Measurements from ENCODE around the gene PRX.
"Not testable (repeated sequence)": the region's sequence is repeated elsewhere in the genome, so short reads cannot be mapped to it uniquely, and the experiment has no call there.

The PRX gene

DNA sequence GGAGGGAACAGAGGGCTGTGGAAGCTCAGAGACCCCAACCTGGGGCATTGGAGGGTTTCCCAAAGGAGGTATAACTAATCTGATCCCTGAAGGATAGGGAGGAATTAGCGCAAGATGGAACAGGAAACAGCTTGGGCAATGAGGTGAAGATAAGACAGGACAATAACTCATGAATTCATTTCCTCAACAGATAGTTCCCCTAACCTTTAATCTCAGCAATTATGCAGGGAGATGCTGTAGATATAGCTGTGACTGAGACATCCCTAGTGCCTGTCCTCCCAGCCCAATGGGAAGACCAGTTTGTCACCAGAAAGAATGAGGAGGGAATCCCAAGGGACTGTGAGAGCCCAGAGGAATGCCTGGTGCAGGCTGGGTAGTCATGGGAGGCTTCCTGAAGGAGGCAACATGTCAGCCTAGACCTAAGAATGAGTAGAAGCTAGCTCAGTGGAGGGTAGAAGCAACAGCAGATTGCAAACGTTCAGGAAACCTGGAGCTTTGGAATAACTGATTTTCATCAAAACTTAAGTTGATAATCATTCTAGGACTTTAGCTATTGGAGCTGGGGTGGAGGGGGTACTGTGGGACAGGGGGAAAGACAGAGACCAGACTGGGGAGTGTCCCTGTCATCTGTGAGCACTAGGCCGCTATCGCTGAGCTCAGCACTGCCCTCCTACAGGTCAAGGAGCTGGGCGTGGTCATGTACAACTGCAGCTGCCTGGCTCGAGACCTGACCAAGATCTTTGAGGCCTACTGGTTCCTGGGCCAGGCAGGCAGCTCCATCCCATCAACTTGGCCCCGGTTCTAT is 42.0 kb downstream of the PRX start:
- Histone ChIP-seq H3K4me3 (ENCODE audit: low read depth, low read length, poor library complexity, severe bottlenecking) (no peak overlapping the region), H3K27ac (ENCODE audit: low read depth, low read length, poor library complexity, severe bottlenecking) (no peak overlapping the region), H3F3A (ENCODE audit: insufficient read depth, low read length) (no peaks in the 10 kb centered on the region), H3K79me2 (ENCODE audit: insufficient read depth, low read length) (no peaks in the 10 kb centered on the region), H4K20me1 (ENCODE audit: insufficient read depth, low read length) (no peaks in the 10 kb centered on the region), H3K9ac (ENCODE audit: low read length) (no peak overlapping the region), H3K4me1 (ENCODE audit: insufficient read depth, low read length, severe bottlenecking) (no peaks in the 10 kb centered on the region), H2AFZ (ENCODE audit: low read length) (no peak overlapping the region), H3K36me3 (ENCODE audit: insufficient read depth, low read length) (no peaks in the 10 kb centered on the region; the same call in 1 of the 2 replicates), H3K4me2 (ENCODE audit: low read length) (no peak overlapping the region), H3K9me2 (ENCODE audit: low read depth, low read length) (no peaks in the 10 kb centered on the region), H3K9me3 (ENCODE audit: low read length) (no peaks in the 10 kb centered on the region), H3K27me3 (ENCODE audit: insufficient read depth, low read length) (no peaks in the 10 kb centered on the region)
- TF ChIP-seq CTCF (IDR thresholded peaks at IDR 0.05; ENCODE audit: low read length) (no peak), EZH2 (IDR thresholded peaks at IDR 0.05; ENCODE audit: borderline replicate concordance, low read length) (no peak)

GRCh38 chr19:40370253-40370652 is 42.9 kb downstream of the PRX start:
- H2AFZ ChIP-seq (ENCODE audit: low read length); H3K79me2 ChIP-seq (ENCODE audit: insufficient read depth, low read length); H4K20me1 ChIP-seq (ENCODE audit: insufficient read depth, low read length); H3K27ac ChIP-seq (ENCODE audit: low read depth, low read length, poor library complexity, severe bottlenecking); H3K4me1 ChIP-seq (ENCODE audit: insufficient read depth, low read length, severe bottlenecking); H3K4me2 ChIP-seq (ENCODE audit: low read length); H3K9me3 ChIP-seq (ENCODE audit: low read length); H3K27me3 ChIP-seq (ENCODE audit: insufficient read depth, low read length); H3F3A ChIP-seq (ENCODE audit: insufficient read depth, low read length); H3K9me2 ChIP-seq (ENCODE audit: low read depth, low read length); H3K36me3 ChIP-seq (ENCODE audit: insufficient read depth, low read length); H3K9ac ChIP-seq (ENCODE audit: low read length); H3K4me3 ChIP-seq (ENCODE audit: low read depth, low read length, poor library complexity, severe bottlenecking): not testable (repeated sequence)

- H3K4me2 ChIP-seq (ENCODE audit: low read length) = no peak overlapping the region
- no peaks in the 10 kb centered on the region for H3K9me3 ChIP-seq (ENCODE audit: low read length)
- H2AFZ ChIP-seq (ENCODE audit: low read length) = no peak overlapping the region
- no peaks in the 10 kb centered on the region for H3K9me2 ChIP-seq (ENCODE audit: low read depth, low read length)
- peaks cover 6% of the 10 kb centered on the region for H3K4me1 ChIP-seq (ENCODE audit: insufficient read depth, low read length, severe bottlenecking)
- H3K9ac ChIP-seq (ENCODE audit: low read length) = no peak overlapping the region
- no peak overlapping the region for H3K27ac ChIP-seq (ENCODE audit: low read depth, low read length, poor library complexity, severe bottlenecking)
- no peaks in the 10 kb centered on the region for H3K27me3 ChIP-seq (ENCODE audit: insufficient read depth, low read length)
- H3K36me3 ChIP-seq (ENCODE audit: insufficient read depth, low read length) = no peaks in the 10 kb centered on the region; the same call in 1 of the 2 replicates
- H4K20me1 ChIP-seq (ENCODE audit: insufficient read depth, low read length) = no peaks in the 10 kb centered on the region
- TF ChIP-seq EZH2 (IDR thresholded peaks at IDR 0.05; ENCODE audit: borderline replicate concordance, low read length) = no peak
- TF ChIP-seq CTCF (IDR thresholded peaks at IDR 0.05; ENCODE audit: low read length) = no peak
- H3K4me3 ChIP-seq (ENCODE audit: low read depth, low read length, poor library complexity, severe bottlenecking) = no peak overlapping the region
- no peaks in the 10 kb centered on the region for H3F3A ChIP-seq (ENCODE audit: insufficient read depth, low read length)
- H3K79me2 ChIP-seq (ENCODE audit: insufficient read depth, low read length) = no peaks in the 10 kb centered on the region
Observed at GRCh38 chr19:40369797-40370196, 43.4 kb downstream of the PRX start.

Data from OCI-LY1 (cell line).